Adrenal gland (tissue), 5 donors: ENCODE data around the gene SYNDIG1.

Source experiments
- CTCF ChIP-seq, 6 experiments: fragments of 450-650 bp in 4 of 6; fragments of 200-600 bp in 2 of 6; sonication (generic) in 1 of 6; IDR thresholded peaks; 1 replicate in 5 of 6; 2 replicates in 1 of 6; pipeline versions ENCODE4 v1.5.1 to v1.8.0; 2016 to 2021; ENCODE audit warnings: antibody characterized with exemption in 6 of 6, mild to moderate bottlenecking in 2 of 6, moderate library complexity in 1 of 6
- POLR2A ChIP-seq, 2 donors: fragments of 450-650 bp; IDR thresholded peaks; one replicate each; pipeline ENCODE4 v1.6.1; 2017; ENCODE audit warnings: antibody characterized with exemption in 2 of 2, mild to moderate bottlenecking in 2 of 2, moderate library complexity in 1 of 2
- donor health status: DM: no; HTN: no; CAD: no.

GRCh38 chr20:24489631-24490260, 20.3 kb downstream of the SYNDIG1 start:
- no peak for TF ChIP-seq CTCF (IDR thresholded peaks at IDR 0.05)
- no peak for TF ChIP-seq POLR2A (IDR thresholded peaks at IDR 0.05)
